CD4-positive, alpha-beta T cell treated with Interleukin-17A for 4 hours (primary cell): ENCODE results near the gene ERICH2.
"Not testable (repeated sequence)": the region's sequence is repeated elsewhere in the genome, so short reads cannot be mapped to it uniquely, and the experiment has no call there.

Source experiments
- DNase-seq: peaks from one replicate; pipeline ENCODE4 v3.0.0-alpha.2; 2020; ENCODE audit warnings: mixed read lengths

The ERICH2 gene, protein sequence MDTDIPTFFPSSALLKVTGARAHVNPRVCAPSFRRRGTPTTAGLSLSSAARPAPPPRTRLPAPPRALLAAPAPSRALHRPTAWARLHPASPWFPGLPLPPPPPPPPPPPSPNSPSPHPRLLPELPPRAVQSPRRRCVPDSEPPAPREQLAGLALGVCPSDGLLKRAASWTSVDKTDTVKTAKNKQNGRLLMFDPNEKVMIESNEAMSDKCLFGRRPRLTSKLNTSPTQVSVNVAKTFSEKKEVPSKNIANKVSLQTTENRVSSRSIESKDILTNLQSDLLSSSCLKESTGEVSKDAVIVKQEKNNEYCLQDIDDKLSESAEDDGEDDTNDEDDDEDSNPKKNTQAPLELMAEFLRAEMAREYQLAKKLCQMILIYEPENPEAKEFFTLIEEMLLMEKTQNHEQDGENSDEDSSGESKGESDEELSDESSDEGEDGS

DNA sequence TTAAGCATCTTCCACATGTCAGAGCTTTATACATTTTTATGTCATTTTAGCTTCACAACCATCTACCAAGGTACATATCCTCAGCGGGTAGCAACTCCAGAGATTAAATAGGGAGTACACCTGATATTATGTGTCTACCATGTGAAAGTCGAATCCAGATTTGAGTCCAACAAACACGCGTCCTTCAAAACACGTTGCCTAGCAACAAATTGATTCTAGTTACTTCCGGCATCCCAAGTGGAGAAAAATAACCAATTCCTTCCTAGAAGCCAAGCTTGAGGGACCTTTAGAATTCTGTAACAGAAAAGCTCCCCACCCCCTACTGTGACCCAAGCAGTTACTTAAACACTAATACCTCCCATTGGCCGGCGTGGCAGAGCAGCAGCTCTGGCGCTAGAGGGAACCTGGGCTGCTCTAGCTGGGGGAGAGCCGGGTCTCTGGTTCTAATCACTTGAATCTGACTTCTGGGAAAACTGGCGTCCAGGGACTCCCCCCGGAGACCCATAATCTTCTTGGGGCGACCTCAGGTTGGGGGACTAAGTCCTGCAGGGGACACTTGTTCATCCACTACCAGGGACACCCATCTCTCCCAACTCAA is at the start of gene ERICH2:
TSS of gene ERICH2 (plus strand) at position 371 of the 598 bp plus-strand sequence. CDS start 304 bp downstream, outside the sequence.
- peak; percentile 40 for DNase-seq

DNA sequence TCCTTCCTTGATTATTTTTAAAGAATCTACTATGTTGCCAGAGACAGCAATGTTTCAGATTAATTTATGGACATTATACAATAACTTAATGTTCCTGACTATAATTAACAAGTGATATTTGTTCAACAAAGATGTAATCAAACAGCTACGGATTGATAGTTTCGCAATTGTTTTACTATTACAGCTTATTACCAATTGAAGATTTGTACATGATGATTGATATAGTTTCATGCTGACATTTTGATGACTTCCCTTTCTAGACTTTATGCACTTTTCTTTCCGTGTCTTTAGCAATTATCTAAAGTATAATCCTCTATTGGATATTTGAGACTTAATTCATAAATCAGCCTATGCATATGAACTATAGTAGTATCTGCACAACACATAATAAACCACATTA is 48.5 kb upstream of the ERICH2 start:
- DNase-seq: no peak

DNA sequence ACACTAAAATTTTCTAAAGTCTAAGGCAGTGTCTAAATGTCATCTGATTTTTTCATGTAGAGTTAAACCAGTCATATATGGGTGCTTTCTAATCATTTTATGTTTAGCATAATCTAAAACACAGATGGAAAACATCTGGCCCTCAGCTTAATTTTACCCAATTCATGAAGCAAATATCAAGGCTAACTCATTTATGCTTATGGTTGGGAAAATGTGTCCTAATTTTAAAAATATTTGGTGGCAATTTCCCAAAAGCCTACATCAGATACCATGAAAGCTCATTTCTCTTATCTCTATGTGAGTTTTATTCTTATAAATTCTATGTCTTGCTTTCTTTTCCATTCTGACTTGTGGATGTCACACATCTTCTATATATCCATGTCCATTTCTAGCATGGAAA is 47.9 kb upstream of the ERICH2 start:
- no peak for DNase-seq

DNA sequence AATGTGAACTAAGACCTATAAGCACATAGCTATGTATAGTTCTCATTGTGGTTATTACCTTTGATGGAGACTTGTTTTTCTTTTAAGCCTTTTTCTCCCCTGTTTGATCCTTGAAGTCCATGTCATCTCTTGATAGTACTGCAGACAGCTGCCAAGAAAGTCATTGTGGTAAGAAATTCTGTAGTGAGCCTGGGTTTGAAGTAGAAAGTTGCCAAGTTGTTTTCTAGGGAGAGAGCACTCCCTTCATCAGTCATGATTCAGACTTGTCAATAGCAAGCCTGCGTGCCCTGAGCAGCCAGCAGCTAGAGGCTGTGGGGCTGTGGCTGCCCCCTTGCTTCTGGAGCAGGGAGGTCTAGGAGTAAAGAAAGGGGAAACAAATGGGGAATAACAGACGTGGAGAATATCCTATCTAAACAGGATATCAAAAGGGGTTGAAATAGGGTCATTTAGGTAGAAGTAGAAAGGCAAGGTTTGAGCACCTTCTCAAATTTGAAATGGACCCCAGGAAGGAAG is 46.7 kb upstream of the ERICH2 start:
- no peak for DNase-seq

DNA sequence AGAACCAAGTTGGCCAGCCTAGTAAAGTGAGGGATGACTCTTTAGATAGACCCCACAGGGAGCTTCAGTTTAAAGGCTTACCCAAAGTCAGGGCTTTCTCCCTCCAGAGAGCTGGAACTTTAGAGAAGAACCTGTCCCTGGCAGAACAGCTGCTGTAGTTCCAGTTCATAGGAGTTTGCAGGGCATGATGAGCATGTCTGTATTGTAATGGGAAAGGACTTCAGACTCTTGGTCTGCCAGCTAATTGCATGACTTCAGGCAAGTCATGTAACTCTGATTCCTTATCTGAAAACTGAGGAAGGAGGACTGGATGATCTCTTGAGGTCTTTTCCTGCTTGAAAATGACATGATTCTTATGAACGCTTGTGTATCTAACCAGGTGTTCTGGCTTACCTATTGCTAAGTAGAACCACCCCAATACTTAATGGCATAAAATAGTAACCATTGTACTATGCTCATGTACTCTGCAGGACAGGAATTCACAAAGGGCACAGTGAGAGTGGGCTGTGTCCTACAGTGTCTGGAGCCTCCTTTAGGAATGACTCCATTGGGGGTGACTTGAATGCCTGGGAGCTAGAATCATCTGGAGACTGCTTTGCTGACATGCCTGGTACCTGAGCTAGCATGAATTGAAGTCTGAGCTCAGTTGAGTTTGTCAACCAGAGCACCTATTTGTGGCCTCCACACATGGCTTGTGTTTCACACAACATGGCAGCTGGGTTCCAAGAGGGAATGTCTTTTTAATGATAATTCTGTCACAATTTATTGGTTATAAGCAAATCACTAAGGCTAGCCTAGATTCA is 36.2 kb upstream of the ERICH2 start:
- no peak for DNase-seq

DNA sequence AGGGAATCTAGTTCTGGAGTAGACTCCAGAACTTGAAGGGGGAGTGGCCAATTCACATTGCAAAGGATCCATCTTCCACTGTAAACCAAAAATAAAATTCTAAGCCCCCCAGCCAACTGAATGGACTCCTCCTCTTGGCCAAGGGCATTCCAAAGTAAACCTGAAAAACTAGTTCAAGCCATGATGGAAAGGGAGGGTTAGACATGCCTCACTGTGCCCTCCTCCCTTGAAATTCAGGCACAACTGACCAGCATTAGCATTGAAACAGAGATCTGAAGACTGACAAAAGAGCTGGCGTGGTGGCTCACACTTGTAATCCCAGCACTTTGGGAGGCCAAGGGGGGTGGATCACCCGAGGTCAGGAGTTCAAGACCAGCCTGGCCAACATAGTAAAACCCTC is 35.6 kb upstream of the ERICH2 start:
- DNase-seq: not testable (repeated sequence)

DNA sequence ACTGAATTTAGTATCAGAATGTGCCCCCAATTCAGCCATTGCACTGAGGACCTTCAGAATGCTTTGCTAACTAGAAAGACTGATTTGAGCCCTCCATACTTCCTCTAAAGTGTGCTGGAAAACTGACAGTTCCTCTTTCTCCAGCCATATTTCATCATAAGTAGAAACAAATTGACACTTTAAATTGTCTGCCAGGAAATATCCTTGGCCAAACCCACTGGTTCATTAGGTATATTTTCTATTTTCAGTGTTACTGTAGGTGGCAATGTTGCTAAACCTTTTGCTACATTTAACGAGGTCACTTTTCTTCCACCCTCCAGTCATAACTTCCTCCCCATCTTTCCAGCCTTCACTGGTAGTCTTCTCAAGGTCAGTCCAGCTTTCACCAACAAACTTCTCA is 33.5 kb upstream of the ERICH2 start:
- DNase-seq: no peak

DNA sequence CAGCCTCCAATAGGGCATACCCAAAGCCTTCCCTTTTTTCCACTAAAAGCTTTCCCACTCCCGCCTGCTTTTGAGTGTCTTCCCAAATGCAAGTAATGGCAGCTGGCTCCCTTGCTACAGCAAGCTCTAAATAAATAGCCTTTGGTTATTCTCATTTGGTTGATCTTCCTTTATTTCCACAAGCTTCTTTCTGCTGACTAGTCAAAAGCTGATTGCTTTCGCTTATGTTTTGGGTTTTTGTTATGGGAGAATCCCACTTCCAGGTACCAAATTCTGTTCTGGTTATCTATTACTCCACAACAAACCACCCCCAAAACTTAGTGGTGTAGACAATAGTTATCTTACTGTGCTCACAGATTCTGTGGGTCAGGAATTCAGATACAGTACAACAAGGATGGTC is 32.8 kb upstream of the ERICH2 start:
- DNase-seq: no peak

DNA sequence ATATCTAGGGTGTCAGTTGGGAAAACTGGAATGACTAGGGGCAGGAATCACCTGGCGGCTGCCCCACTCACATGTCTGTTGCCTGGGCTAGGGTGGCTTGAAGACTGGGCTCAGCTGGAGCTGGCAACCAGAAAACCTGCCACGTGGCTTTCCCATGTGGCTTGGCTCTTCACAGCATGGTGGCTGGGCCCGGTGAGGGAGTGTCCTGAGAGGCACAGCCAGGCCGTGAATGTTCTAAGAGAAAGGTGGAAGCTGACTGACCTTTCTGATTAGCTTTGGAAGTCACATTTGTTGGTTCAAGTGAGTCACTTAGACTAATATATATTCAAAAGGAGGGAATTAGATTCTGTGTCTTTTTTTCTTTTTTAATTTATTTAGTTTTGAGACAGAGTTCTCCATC is 32.4 kb upstream of the ERICH2 start:
- no peak for DNase-seq

DNA sequence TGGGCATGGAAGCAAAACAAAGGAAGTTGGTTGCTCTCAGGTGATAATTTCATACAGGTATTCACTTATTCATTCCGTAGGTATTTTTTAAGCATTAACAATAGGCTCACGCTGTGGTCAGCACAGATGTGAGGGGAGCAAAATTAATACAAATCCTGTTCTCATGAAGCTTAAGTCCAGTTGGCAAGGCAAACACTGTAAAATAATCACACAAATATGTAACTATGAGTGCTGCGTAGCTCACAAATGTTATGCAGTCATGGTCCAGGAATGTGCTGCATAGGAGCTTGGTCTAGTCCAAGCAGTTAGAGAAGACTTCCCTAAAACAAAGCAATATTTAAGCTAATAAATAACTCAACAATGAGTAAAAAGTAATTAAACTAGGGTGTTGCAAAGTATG is 31.1 kb upstream of the ERICH2 start:
- DNase-seq: no peak

DNA sequence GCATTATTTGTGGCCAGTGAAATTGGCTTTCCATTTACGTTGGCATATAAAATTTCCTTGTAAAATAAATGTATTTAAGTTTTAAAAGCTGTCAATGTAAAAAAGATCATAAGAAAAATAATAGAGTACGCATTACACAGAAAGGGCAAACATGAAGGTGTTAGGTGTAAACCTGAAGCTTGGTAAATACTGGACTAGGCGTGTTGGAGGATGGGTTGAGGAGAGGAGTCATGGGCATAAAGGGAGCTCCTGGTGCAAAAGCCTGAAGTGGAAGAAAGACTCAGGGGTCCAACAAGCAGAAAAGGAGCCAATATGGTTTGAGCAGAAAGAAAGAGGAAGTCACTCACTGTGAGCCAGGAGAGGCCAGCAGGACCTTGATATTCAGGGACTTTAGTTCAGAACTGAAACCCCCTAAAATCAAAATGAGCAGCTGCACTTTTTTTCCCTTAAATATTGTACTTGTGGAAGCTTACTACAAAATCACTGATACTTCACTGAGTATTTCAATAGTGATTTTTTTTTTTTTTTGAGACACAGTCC is 30.6 kb upstream of the ERICH2 start:
- no peak for DNase-seq

DNA sequence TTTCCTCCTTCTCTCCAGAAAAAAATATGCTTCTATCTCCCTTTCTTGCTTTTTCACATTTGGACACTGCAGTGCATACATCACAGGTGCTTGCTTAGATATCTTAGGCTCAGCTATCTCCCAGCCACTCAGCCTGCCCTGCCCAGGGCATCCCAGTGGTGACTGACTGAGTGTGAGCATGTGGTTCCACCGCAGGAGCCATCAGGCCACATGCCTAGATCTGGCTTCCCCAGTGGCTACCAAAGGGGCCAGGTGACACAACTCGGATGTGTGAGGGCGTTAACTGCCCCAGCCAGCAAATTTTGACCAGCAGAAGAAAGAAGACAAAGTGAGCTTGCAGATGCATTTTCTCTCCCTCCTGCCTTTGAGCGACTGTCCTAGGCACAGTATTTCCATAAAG is 29.5 kb upstream of the ERICH2 start:
- DNase-seq: no peak

DNA sequence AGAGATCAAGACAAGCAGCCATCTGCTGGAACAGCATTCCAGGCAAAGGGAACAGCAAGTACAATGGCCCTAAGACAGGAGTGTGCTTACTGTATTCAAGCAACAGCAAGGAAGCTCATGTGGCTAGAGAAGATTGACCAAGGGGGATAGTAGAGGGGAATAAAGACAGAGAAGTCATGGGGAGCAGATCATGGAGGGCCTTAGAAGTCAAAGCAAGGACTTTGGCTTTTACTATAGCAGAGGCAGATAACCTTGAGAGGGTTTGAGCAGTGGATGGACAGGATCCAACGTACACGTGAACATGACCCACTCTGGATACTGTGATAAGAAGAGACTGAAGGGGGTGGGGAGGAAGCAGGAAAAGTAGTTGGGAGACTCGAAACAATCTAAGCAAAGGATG is 28.2 kb upstream of the ERICH2 start:
- no peak for DNase-seq

DNA sequence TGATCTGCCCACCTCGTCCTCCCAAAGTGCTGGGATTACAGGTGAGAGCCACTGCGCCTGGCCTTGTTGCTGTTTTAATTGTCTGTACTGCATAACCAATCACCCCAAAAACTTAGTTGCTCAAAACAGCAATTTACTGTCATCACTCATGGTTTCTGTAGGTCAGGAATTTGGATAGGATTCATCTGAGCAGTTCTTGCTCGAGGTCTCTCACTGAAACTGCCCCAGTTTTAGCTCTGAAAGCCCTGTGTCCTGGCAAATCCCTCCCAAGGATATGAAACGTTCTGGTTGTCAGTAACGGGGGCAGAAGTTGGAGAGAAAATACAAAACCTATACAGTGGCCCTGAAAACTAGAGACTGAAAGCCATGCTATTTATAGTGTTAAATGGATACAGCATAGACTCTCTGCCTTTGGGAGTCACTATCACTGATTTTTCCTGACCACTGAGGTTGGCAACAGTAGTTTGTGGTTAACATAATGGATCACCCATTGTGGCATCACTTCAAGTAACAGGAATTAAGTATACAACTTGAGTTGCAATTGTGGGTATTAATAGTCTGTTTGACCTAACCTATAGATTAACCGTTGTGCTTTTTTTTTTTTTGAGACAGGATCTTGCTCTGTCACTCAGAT is 27.2 kb upstream of the ERICH2 start:
- no peak for DNase-seq

DNA sequence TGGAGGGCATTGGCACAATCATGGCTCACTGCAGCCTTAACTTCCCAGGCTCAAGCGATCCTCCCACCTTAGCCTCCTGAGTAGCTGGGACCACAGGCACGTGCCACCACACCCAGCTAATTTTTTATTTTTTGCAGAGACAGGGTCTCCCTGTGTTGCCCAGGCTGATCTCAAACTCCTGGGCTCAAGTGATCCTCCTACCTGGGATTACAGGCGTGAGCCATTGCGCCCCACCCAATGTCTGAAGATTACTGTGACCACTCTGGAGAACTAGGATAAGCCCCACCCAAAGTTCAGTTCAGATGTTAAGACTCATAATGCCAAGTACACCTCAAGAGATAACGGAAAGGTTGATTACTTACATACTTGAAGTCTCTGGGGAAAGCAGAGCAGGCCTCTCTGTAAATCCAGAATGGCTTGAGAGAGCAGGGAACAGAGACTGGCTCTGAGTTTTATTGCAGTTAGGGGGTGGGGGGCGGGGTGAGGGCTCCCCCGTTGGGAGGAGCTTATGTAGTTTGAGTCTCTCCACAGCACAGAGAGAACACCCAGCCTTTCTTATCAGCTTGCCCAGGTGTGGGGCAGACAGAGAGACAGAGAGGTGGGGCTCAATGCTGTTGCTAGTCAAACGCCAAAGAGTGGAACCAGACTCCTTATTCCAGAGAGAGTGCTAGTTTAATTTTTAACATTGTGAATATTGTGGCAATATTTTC is 26.5 kb upstream of the ERICH2 start:
- no peak for DNase-seq

DNA sequence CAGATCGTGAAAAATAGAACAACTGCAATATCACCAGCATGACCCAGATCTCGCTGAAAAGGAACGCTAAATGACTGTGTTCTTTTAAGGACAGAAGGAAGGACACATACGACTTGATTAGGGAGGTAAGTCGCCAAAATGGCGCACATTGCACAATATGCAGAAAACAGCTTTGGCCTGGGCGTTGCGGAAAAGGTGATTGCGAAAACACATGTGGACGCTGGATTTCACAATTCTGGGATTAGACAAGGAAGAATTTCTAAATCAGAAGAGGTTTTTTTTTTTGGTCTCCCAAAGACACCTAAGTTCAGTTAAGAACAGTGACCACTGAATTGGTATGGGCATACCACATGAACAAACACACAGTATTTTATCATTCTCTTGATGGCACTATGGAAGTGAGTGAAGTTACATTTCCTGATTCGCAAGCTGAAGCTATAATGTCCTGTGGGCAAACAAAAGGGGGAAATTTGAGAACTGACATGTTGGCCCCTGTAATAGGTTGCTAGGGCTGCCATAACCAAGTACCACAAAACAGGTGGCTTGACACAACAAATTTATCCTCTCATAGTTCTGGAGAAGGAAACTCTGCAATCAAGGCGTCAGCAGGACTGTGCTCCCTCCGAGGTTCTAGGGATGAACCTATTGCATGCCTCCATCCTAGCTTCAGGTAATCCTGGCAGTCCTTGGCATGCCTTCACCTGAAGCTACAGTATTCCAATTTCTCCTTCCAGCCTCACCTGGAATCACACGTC is 25.8 kb upstream of the ERICH2 start:
- DNase-seq: no peak

DNA sequence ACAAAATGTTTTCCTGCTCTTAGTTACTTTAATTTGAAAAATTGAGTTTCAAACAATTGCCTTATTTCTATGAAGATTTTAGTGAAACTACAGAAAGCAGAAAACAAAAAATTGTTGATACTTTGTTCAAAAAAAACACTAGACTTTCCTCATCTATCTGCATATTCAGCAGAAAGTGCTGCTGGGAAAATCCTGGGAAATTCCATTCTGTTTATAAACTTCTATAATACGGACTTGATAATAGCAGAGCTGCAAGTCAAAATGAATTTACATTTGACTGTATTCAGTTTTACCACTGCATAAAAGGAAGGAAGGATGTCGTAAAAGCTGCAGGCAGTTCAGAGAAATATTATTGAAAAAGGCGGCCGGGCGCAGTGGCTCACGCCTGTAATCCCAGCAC is 24.9 kb upstream of the ERICH2 start:
- DNase-seq: no peak

DNA sequence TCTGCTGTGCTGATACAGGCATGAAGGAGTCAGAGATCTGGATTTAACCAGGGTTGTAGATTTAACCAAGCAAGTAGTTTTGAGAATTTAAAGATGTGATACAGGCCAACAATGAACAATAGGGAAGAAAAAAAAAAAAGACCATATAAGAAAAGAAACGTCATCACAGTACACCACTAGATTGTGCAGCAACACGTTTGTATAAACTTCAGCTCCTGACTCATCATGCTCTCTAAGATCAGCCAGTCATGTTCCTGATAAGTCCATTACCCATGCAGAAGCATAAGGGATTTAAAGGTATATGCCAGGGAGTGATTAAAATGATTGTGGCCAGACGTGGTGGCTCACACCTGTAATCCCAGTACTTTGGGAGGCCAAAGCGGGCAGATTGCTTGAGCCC is 22.3 kb upstream of the ERICH2 start:
- no peak for DNase-seq

DNA sequence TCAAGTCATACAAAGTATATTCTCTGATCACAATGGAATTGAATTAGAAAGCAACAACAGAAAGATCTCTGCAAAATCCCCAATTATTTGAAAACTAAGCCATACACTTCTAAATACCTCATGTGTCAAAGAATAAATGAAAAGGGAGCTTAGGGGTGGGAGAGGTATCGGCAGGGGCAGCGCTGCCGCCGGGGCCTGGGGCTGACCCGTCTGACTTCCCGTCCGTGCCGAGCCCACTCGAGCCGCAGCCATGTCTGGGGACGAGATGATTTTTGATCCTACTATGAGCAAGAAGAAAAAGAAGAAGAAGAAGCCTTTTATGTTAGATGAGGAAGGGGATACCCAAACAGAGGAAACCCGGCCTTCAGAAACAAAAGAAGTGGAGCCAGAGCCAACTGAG is 18.6 kb upstream of the ERICH2 start:
- DNase-seq: not testable (repeated sequence)

DNA sequence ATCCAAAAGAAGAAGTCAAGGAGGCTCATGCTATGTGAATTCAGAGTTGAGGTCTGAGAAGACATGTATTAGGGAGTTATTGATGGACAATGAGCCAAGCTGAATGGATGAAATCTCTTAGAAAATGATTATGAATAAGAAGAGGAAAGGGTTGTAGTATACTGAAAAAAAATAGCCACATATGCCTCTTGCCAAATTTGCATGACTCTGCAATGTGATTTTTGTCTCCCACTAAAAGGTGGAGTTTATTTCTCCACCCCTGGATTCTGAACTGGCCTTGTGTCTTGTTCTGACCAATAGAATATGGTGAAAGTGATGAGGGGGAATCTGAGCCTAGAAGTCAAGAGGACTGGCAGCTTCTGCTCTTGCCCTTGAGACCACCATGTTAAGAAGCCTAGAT is 8.6 kb upstream of the ERICH2 start:
- no peak for DNase-seq

DNA sequence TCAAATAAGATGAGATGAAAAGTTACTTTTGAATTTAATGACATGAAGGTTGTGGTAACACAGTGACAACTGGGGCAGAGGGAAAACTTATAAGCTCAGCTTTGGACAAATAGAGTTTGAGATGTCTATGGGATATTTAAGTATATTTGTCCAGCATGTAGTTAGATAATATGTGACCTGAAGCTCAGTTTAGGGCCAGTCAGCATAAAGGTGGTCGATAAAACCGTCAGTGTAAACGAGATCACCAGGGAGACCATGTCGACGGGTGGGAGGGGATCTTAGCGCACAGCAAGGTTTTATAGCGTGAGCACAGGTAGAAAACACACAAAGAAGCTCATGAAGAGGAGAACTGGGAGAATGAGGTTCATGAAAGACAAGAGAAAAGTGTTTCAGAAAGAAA is 7.4 kb upstream of the ERICH2 start:
- DNase-seq: no peak
